Measurements from ENCODE around the gene OPHN1.

- TF ChIP-seq POLR2A (IDR thresholded peaks at IDR 0.05; ENCODE audit: low read depth) (no peak), POLR2AphosphoS5 (IDR thresholded peaks at IDR 0.05) (no peak), EP300 (IDR thresholded peaks at IDR 0.05) (no peak)
- TF ChIP-seq, protein P1, sequence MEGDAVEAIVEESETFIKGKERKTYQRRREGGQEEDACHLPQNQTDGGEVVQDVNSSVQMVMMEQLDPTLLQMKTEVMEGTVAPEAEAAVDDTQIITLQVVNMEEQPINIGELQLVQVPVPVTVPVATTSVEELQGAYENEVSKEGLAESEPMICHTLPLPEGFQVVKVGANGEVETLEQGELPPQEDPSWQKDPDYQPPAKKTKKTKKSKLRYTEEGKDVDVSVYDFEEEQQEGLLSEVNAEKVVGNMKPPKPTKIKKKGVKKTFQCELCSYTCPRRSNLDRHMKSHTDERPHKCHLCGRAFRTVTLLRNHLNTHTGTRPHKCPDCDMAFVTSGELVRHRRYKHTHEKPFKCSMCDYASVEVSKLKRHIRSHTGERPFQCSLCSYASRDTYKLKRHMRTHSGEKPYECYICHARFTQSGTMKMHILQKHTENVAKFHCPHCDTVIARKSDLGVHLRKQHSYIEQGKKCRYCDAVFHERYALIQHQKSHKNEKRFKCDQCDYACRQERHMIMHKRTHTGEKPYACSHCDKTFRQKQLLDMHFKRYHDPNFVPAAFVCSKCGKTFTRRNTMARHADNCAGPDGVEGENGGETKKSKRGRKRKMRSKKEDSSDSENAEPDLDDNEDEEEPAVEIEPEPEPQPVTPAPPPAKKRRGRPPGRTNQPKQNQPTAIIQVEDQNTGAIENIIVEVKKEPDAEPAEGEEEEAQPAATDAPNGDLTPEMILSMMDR (IDR thresholded peaks at IDR 0.05) = no peak
These were observed 253.9 kb downstream of the OPHN1 start for GRCh38 chrX:68179355-68179754.
